Measurements from ENCODE around the gene DGCR6.
"Not testable (repeated sequence)": the region's sequence is repeated elsewhere in the genome, so short reads cannot be mapped to it uniquely, and the experiment has no call there.

DNA sequence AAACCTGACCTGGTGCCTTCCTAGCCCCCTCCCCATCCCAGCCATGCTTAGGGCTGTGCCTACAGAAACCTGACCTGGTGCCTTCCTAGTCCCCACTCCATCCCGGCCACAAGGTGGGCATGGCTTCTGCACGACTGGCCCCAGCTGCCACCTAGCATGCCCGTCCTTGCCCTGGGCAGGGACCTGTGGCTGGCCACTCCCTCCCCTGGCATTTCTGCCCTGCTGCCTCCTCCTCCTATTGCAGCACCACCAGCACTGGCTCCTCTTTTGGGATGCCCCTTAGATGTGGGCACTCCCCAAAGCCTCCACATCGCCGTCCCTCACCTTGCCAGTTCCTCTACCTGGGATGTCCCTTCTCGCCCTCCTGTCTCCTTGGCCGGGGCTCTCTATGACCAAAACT is 28.6 kb downstream of the DGCR6 start:
- TF ChIP-seq, protein P1, sequence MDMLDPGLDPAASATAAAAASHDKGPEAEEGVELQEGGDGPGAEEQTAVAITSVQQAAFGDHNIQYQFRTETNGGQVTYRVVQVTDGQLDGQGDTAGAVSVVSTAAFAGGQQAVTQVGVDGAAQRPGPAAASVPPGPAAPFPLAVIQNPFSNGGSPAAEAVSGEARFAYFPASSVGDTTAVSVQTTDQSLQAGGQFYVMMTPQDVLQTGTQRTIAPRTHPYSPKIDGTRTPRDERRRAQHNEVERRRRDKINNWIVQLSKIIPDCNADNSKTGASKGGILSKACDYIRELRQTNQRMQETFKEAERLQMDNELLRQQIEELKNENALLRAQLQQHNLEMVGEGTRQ (CRISPR knock-in tag; IDR thresholded peaks at IDR 0.05), result not testable (repeated sequence)
- TF ChIP-seq, protein P2, sequence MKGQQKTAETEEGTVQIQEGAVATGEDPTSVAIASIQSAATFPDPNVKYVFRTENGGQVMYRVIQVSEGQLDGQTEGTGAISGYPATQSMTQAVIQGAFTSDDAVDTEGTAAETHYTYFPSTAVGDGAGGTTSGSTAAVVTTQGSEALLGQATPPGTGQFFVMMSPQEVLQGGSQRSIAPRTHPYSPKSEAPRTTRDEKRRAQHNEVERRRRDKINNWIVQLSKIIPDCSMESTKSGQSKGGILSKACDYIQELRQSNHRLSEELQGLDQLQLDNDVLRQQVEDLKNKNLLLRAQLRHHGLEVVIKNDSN (CRISPR knock-in tag; IDR thresholded peaks at IDR 0.05), result not testable (repeated sequence)
- not testable (repeated sequence) for TF ChIP-seq KAT7 (CRISPR knock-in tag; IDR thresholded peaks at IDR 0.05; ENCODE audit: borderline replicate concordance); ATF1 (CRISPR knock-in tag; IDR thresholded peaks at IDR 0.05); RELA (CRISPR knock-in tag; IDR thresholded peaks at IDR 0.05; ENCODE audit: borderline replicate concordance); FOXJ3 (CRISPR knock-in tag; IDR thresholded peaks at IDR 0.05; ENCODE audit: borderline replicate concordance); FOXK1 (CRISPR knock-in tag; IDR thresholded peaks at IDR 0.05)
- TF ChIP-seq, protein P3, sequence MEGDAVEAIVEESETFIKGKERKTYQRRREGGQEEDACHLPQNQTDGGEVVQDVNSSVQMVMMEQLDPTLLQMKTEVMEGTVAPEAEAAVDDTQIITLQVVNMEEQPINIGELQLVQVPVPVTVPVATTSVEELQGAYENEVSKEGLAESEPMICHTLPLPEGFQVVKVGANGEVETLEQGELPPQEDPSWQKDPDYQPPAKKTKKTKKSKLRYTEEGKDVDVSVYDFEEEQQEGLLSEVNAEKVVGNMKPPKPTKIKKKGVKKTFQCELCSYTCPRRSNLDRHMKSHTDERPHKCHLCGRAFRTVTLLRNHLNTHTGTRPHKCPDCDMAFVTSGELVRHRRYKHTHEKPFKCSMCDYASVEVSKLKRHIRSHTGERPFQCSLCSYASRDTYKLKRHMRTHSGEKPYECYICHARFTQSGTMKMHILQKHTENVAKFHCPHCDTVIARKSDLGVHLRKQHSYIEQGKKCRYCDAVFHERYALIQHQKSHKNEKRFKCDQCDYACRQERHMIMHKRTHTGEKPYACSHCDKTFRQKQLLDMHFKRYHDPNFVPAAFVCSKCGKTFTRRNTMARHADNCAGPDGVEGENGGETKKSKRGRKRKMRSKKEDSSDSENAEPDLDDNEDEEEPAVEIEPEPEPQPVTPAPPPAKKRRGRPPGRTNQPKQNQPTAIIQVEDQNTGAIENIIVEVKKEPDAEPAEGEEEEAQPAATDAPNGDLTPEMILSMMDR (IDR thresholded peaks at IDR 0.05), result not testable (repeated sequence)
- TF ChIP-seq, protein P4, sequence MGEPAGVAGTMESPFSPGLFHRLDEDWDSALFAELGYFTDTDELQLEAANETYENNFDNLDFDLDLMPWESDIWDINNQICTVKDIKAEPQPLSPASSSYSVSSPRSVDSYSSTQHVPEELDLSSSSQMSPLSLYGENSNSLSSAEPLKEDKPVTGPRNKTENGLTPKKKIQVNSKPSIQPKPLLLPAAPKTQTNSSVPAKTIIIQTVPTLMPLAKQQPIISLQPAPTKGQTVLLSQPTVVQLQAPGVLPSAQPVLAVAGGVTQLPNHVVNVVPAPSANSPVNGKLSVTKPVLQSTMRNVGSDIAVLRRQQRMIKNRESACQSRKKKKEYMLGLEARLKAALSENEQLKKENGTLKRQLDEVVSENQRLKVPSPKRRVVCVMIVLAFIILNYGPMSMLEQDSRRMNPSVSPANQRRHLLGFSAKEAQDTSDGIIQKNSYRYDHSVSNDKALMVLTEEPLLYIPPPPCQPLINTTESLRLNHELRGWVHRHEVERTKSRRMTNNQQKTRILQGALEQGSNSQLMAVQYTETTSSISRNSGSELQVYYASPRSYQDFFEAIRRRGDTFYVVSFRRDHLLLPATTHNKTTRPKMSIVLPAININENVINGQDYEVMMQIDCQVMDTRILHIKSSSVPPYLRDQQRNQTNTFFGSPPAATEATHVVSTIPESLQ (CRISPR knock-in tag; IDR thresholded peaks at IDR 0.05), result not testable (repeated sequence)

Data from WTC11 (cell line).